Nephron progenitor cell (in vitro differentiated cells): ENCODE data around the gene CHRNA5.

Source experiments
- DNase-seq: peaks from one replicate; pipeline ENCODE4 v3.0.0; 2021
- H3K27ac Mint-ChIP-seq: 2 replicates; pipeline ENCODE4 v1.8.0; 2021; ENCODE audit warnings: mild to moderate bottlenecking, moderate library complexity, mixed read lengths
- H3K27me3 Mint-ChIP-seq: 2 replicates; pipeline ENCODE4 v1.8.0; 2021; ENCODE audit warnings: mild to moderate bottlenecking, low read depth, mixed read lengths; ENCODE audit not compliant: poor library complexity
- H3K36me3 Mint-ChIP-seq: 2 replicates; pipeline ENCODE4 v1.8.0; 2021; ENCODE audit warnings: low read depth, mixed read lengths
- H3K4me1 Mint-ChIP-seq: 2 replicates; pipeline ENCODE4 v1.8.0; 2021; ENCODE audit warnings: mixed read lengths
- H3K4me3 Mint-ChIP-seq: 2 replicates; pipeline ENCODE4 v1.8.0; 2021; ENCODE audit warnings: mild to moderate bottlenecking, moderate library complexity, mixed read lengths
- H3K9me3 Mint-ChIP-seq: 2 replicates; pipeline ENCODE4 v1.8.0; 2021; ENCODE audit warnings: mild to moderate bottlenecking, moderate library complexity, mixed read lengths
- CTCF ChIP-seq: fragments of 200-600 bp; sonication (generic); IDR thresholded peaks from 2 replicates; pipeline ENCODE4 v1.5.0; 2021; ENCODE audit warnings: antibody characterized with exemption

CHRNA5 gene

GRCh38 chr15:78615151-78615589, 49.9 kb downstream of the CHRNA5 start:
- no peak for TF ChIP-seq CTCF
- H3K27ac Mint-ChIP-seq, result no peak overlapping the region
- DNase-seq, result no peak
- H3K9me3 Mint-ChIP-seq, result peaks cover 8% of the 10 kb centered on the region
- no peak overlapping the region for H3K4me3 Mint-ChIP-seq
- H3K27me3 Mint-ChIP-seq, result peaks cover 22% of the 10 kb centered on the region
- H3K4me1 Mint-ChIP-seq, result peaks cover 13% of the 10 kb centered on the region
- H3K36me3 Mint-ChIP-seq, result peaks cover 13% of the 10 kb centered on the region

- no peak for TF ChIP-seq CTCF
- H3K9me3 Mint-ChIP-seq, result peaks cover 5% of the 10 kb centered on the region
- peaks cover 9% of the 10 kb centered on the region for H3K36me3 Mint-ChIP-seq
- no peak overlapping the region for H3K27ac Mint-ChIP-seq
- no peak for DNase-seq
- no peak overlapping the region for H3K4me3 Mint-ChIP-seq
- peaks cover 17% of the 10 kb centered on the region for H3K4me1 Mint-ChIP-seq
- H3K27me3 Mint-ChIP-seq, result peaks cover 29% of the 10 kb centered on the region
Observed at GRCh38 chr15:78616506-78616905, 51.2 kb downstream of the CHRNA5 start.

GRCh38 chr15:78617076-78617475, 51.8 kb downstream of the CHRNA5 start:
- H3K4me1 Mint-ChIP-seq, result peaks cover 20% of the 10 kb centered on the region
- no peak for DNase-seq
- no peak overlapping the region for H3K4me3 Mint-ChIP-seq
- peaks cover 6% of the 10 kb centered on the region for H3K36me3 Mint-ChIP-seq
- TF ChIP-seq CTCF, result no peak
- no peak overlapping the region for H3K27ac Mint-ChIP-seq
- H3K27me3 Mint-ChIP-seq, result peaks cover 35% of the 10 kb centered on the region
- H3K9me3 Mint-ChIP-seq, result peaks cover 5% of the 10 kb centered on the region

GRCh38 chr15:78617516-78617915, 52.2 kb downstream of the CHRNA5 start:
- TF ChIP-seq CTCF, result no peak
- Mint-ChIP-seq H3K27me3 (peaks cover 39% of the 10 kb centered on the region), H3K36me3 (peaks cover 6% of the 10 kb centered on the region), H3K27ac (no peak overlapping the region), H3K4me3 (no peak overlapping the region), H3K4me1 (peaks cover 20% of the 10 kb centered on the region), H3K9me3 (peaks cover 5% of the 10 kb centered on the region)
- DNase-seq, result no peak

- peaks cover 5% of the 10 kb centered on the region for H3K9me3 Mint-ChIP-seq
- H3K27ac Mint-ChIP-seq, result no peak overlapping the region
- no peak for DNase-seq
- H3K36me3 Mint-ChIP-seq, result peaks cover 6% of the 10 kb centered on the region
- H3K27me3 Mint-ChIP-seq, result peaks cover 43% of the 10 kb centered on the region
- TF ChIP-seq CTCF, result no peak
- H3K4me1 Mint-ChIP-seq, result peaks cover 20% of the 10 kb centered on the region
- no peak overlapping the region for H3K4me3 Mint-ChIP-seq
Observed at GRCh38 chr15:78618064-78618463, 52.7 kb downstream of the CHRNA5 start.

GRCh38 chr15:78618490-78618934, 53.2 kb downstream of the CHRNA5 start:
- H3K27me3 Mint-ChIP-seq, result peaks cover 43% of the 10 kb centered on the region
- TF ChIP-seq CTCF, result peak; percentile 91
- peaks cover 10% of the 10 kb centered on the region for H3K36me3 Mint-ChIP-seq
- H3K27ac Mint-ChIP-seq, result no peak overlapping the region
- peak; percentile 97 for DNase-seq
- H3K4me1 Mint-ChIP-seq, result peaks cover 20% of the 10 kb centered on the region
- peaks cover 5% of the 10 kb centered on the region for H3K9me3 Mint-ChIP-seq
- H3K4me3 Mint-ChIP-seq, result peak overlapping the region; percentile 74
